ENCODE results near the gene LRP1B.

The LRP1B gene

DNA sequence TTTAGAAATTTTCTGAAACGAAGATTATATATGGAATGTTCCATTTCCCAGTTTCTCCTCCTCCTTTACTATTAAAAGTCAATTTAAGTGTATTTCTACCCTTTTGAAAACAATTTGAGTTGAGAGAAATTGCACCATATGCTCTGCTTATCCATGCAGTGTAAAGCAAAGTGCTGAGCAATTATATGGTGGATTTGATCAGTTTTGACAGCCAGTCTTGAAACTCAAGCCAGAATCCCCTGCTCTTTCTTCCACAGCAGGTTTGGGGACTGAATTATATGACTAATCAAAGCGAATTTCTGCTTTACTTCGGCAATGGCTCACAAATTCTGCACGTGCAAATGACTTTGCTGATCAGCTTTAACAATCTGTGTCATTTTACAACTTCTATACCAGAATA, 1183.6 kb downstream of the LRP1B start:
- Histone ChIP-seq H3K27me3 (no peaks in the 10 kb centered on the region), H3K4me1 (no peaks in the 10 kb centered on the region), H3K36me3 (no peaks in the 10 kb centered on the region), H3K9me3 (no peaks in the 10 kb centered on the region), H3K4me3 (ENCODE audit: low read depth, low read length) (no peak overlapping the region)
- no peak for DNase-seq
- TF ChIP-seq, protein P1, sequence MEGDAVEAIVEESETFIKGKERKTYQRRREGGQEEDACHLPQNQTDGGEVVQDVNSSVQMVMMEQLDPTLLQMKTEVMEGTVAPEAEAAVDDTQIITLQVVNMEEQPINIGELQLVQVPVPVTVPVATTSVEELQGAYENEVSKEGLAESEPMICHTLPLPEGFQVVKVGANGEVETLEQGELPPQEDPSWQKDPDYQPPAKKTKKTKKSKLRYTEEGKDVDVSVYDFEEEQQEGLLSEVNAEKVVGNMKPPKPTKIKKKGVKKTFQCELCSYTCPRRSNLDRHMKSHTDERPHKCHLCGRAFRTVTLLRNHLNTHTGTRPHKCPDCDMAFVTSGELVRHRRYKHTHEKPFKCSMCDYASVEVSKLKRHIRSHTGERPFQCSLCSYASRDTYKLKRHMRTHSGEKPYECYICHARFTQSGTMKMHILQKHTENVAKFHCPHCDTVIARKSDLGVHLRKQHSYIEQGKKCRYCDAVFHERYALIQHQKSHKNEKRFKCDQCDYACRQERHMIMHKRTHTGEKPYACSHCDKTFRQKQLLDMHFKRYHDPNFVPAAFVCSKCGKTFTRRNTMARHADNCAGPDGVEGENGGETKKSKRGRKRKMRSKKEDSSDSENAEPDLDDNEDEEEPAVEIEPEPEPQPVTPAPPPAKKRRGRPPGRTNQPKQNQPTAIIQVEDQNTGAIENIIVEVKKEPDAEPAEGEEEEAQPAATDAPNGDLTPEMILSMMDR (IDR thresholded peaks at IDR 0.05; ENCODE audit: low read depth, low read length): no peak

DNA sequence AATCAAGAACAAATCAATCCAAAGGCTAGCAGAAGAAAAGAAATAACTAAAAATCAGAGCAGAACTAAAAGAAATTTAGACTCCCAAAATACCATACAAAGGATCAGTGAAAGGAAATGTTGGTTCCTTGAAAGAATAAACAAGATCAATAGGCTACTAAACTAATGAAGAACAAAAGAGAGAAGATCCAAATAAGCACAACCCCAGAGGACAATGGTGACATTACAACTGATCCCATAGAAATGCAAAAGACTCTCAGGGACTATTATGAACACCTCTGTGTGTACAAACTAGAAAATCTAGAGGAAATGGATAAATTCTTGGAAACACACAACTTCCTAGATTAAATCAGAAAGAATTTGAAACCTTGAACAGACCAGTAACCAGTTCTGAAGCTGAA, 1186.9 kb downstream of the LRP1B start:
- Histone ChIP-seq H3K36me3 (no peaks in the 10 kb centered on the region), H3K4me3 (ENCODE audit: low read depth, low read length) (no peak overlapping the region), H3K9me3 (no peaks in the 10 kb centered on the region), H3K4me1 (no peaks in the 10 kb centered on the region), H3K27me3 (no peaks in the 10 kb centered on the region)
- no peak for DNase-seq
- TF ChIP-seq, protein P1 (IDR thresholded peaks at IDR 0.05; ENCODE audit: low read depth, low read length): no peak

DNA sequence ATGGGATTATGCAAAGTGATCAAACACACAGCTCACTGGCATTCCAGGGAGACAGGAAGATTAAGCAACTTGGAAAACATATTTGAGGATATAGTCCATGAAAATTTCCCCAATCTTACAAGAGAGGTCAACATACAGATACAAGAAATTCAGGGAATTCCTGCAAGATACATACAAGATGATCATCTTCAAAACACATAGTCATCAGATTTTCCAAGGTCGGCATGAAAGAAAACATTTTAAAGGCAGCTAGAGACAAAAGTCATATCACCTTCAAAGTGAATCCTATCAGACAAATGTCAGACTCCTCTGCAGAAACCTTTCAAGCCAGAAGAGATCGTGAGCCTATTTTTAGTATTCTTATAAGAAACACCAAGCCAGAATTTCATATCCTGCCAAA, 1188.5 kb downstream of the LRP1B start:
- no peak for DNase-seq
- Histone ChIP-seq H3K9me3 (no peaks in the 10 kb centered on the region), H3K27me3 (no peaks in the 10 kb centered on the region), H3K36me3 (no peaks in the 10 kb centered on the region), H3K4me3 (ENCODE audit: low read depth, low read length) (no peak overlapping the region), H3K4me1 (no peaks in the 10 kb centered on the region)
- TF ChIP-seq, protein P1 (IDR thresholded peaks at IDR 0.05; ENCODE audit: low read depth, low read length): no peak

DNA sequence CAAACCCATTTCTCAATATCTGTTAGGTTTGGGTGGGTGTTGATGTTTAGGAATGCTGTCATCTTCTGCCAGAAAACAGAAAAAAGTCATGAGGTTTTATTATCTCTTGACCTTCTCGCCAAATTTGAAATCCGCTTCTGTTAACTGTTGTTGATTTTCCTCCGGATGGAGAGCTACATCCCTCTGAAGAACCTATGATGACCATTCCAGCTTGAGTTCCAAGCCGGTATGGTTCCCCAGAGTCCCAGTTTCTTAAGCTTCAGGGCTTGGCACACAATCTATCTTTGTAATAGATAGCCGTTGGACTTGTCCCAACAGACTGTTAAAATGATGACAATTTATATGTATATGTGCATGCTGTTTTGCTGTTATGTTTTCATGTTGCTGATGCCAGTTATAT, 1201.0 kb downstream of the LRP1B start:
- DNase-seq: no peak
- no peaks in the 10 kb centered on the region for H3K36me3 ChIP-seq
- H3K27me3 ChIP-seq: no peaks in the 10 kb centered on the region
- no peak overlapping the region for H3K4me3 ChIP-seq (ENCODE audit: low read depth, low read length)
- TF ChIP-seq, protein P1 (IDR thresholded peaks at IDR 0.05; ENCODE audit: low read depth, low read length): no peak
- no peaks in the 10 kb centered on the region for H3K4me1 ChIP-seq
- no peaks in the 10 kb centered on the region for H3K9me3 ChIP-seq

DNA sequence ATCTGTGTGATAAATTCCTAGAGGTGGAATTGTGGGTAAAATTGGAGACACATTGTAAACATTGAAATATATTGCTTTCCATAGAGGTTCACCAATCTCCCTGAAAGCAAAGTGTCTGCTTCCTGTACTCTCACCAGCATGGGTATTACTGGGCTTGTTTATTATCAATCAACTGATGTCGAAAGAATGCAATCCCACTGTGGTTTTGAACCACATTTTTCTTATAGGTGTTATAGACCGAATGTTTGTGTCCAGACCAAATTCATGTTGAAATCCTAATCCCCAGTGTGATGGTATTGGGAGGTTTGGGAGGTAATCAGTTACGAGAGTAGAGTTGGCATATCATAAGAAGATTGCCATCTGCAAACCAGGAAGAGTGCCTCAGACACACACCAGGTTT, 1212.4 kb downstream of the LRP1B start:
- Histone ChIP-seq H3K27me3 (no peaks in the 10 kb centered on the region), H3K4me3 (ENCODE audit: low read depth, low read length) (no peak overlapping the region)
- TF ChIP-seq, protein P1 (IDR thresholded peaks at IDR 0.05; ENCODE audit: low read depth, low read length): no peak

DNA sequence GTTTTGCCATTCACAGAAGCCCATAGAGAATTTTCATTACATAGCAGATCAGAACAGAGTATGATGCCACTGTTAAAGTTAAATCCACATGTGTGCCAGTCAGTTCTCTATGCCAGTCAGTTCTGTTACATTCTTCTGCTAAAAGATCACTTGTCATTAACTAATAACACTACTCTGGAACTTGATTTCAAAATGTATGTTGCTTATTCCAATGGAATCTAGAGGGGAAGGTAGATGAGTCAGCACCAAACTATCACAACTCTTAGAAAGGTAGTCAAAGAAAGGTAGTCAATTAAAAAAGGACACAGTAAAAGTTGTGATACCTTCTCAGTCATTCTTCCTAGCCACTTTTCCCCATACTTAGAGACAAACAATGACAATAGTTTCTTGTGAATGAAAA, 1214.4 kb downstream of the LRP1B start:
- Histone ChIP-seq H3K36me3 (no peaks in the 10 kb centered on the region), H3K27me3 (no peaks in the 10 kb centered on the region), H3K4me3 (ENCODE audit: low read depth, low read length) (no peak overlapping the region), H3K4me1 (no peaks in the 10 kb centered on the region), H3K9me3 (no peaks in the 10 kb centered on the region)
- TF ChIP-seq, protein P1 (IDR thresholded peaks at IDR 0.05; ENCODE audit: low read depth, low read length): no peak
- DNase-seq: no peak

More for the DNA sequence above, 1212.4 kb downstream of the LRP1B start:
- no peak for DNase-seq
- Histone ChIP-seq H3K36me3 (no peaks in the 10 kb centered on the region), H3K9me3 (no peaks in the 10 kb centered on the region), H3K4me1 (no peaks in the 10 kb centered on the region)
